ENCODE data around the gene NSD2. TPM values are rescaled to one million over a fixed set of nuclear protein-coding genes. Genes with fewer than 3 reads are reported as not detected.

The NSD2 gene
- total RNA-seq, 3 donors from 2014 or later, result 82.8 to 114 (median 83.3) TPM

GRCh38 chr4:1856943-1857699 is 14.1 kb upstream of the NSD2 start:
- H3K4me3 ChIP-seq, result peak overlapping the region; percentile 86
- H3K4me1 ChIP-seq (ENCODE audit: low read depth), result peaks cover 31% of the 10 kb centered on the region
- H3K36me3 ChIP-seq (ENCODE audit: low read depth), result no peaks in the 10 kb centered on the region
- no peaks in the 10 kb centered on the region for H3K9me3 ChIP-seq
- intact Hi-C loops (cut with DNase I, micrococcal nuclease), result no loop called here
- ATAC-seq (peak; percentile 17), DNase-seq (peak; percentile 50 to 73 (median 61))
- no peak for TF ChIP-seq CTCF (IDR thresholded peaks at IDR 0.05)

- TF ChIP-seq CTCF (IDR thresholded peaks at IDR 0.05), result no peak
- Histone ChIP-seq H3K9me3 (no peaks in the 10 kb centered on the region), H3K36me3 (ENCODE audit: low read depth) (no peaks in the 10 kb centered on the region), H3K4me1 (ENCODE audit: low read depth) (peaks cover 25% of the 10 kb centered on the region), H3K4me3 (no peak overlapping the region)
- intact Hi-C loops (cut with DNase I, micrococcal nuclease), result no loop called here
- DNase-seq (no peak), ATAC-seq (peak; percentile 7)
Measured at GRCh38 chr4:1857931-1858330, 13.3 kb upstream of the NSD2 start.

- Histone ChIP-seq H3K36me3 (ENCODE audit: low read depth) (no peaks in the 10 kb centered on the region), H3K9me3 (no peaks in the 10 kb centered on the region), H3K4me1 (ENCODE audit: low read depth) (peaks cover 15% of the 10 kb centered on the region), H3K4me3 (no peak overlapping the region)
- intact Hi-C loops (cut with DNase I, micrococcal nuclease), result no loop called here
- no peak for DNase-seq
- ATAC-seq, result no peak
- TF ChIP-seq CTCF (IDR thresholded peaks at IDR 0.05), result no peak
Measured at GRCh38 chr4:1859389-1859753, 11.8 kb upstream of the NSD2 start.

- no peak for TF ChIP-seq CTCF (IDR thresholded peaks at IDR 0.05)
- intact Hi-C loops (cut with DNase I, micrococcal nuclease), result no loop called here
- Histone ChIP-seq H3K4me1 (ENCODE audit: low read depth) (peaks cover 4% of the 10 kb centered on the region), H3K4me3 (no peak overlapping the region), H3K9me3 (no peaks in the 10 kb centered on the region), H3K36me3 (ENCODE audit: low read depth) (no peaks in the 10 kb centered on the region)
- peak; percentile 33 for ATAC-seq
- peak in 1 of 3 donors; percentile 52 for DNase-seq
Measured at GRCh38 chr4:1862055-1862911, 8.9 kb upstream of the NSD2 start.

- no peak overlapping the region for H3K4me3 ChIP-seq
- no peaks in the 10 kb centered on the region for H3K9me3 ChIP-seq
- H3K36me3 ChIP-seq (ENCODE audit: low read depth), result no peaks in the 10 kb centered on the region
- peaks cover 4% of the 10 kb centered on the region for H3K4me1 ChIP-seq (ENCODE audit: low read depth)
- DNase-seq (peak in 1 of 3 donors; percentile 31), ATAC-seq (no peak)
- no peak for TF ChIP-seq CTCF (IDR thresholded peaks at IDR 0.05)
- intact Hi-C loops (cut with DNase I, micrococcal nuclease), result no loop called here
Measured at GRCh38 chr4:1862961-1863296, 8.3 kb upstream of the NSD2 start.

Data from mucosa of descending colon (tissue), 3 donors.